DOHH2 (cell line): ENCODE results near the gene MANEAL.

Source experiments
- EZH2phosphoT487 ChIP-seq: fragments of 200-600 bp; sonication (generic); IDR thresholded peaks from 2 replicates; pipeline ENCODE4 v1.6.1; 2017; ENCODE audit warnings: borderline replicate concordance, mild to moderate bottlenecking, antibody characterized with exemption, low read length, moderate library complexity, mixed read lengths
- TF ChIP-seq, protein P1 (sequence below): fragments of 200-600 bp; sonication (generic); IDR thresholded peaks from one replicate; pipeline ENCODE4 v1.5.1; 2014; ENCODE audit warnings: antibody characterized with exemption, mild to moderate bottlenecking, low read depth, low read length; ENCODE audit not compliant: poor library complexity, severe bottlenecking

DNA sequence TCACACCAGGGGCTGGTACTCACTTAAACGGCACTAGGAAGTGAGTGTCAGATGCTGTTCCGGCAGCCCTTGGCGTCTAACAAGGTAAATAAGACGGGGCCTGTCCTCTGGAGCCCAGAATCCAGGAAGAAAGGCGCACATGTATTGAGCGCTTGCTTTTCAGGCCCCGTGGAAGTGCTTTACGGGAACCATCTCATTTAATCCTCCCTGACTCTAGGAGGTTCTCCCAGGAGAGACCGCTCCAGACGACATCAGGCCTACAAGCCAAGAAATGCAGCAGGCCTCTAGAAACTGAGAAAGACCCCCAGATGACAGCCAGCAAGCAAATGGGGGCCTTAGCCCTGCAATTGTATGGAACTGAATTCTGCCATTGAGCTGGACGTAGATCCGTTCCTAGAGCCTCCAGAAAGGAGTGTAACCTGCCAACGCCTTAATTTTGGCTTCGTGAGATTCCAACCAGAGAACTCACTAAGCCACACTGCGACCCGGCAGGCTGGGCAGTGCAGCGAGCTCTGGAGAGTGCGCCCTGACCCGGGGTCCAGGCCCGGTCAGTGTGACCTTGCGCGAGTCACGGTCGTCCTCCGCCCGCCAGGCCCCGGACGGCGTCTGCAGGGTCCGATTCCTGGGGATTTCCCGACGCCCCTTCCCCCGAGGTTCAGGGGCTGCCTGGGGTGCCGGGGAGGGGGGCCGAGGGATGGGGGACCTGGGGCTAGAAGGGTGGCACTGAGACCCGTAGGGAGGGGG, 532 bp upstream of the MANEAL start:
- TF ChIP-seq, protein P1, sequence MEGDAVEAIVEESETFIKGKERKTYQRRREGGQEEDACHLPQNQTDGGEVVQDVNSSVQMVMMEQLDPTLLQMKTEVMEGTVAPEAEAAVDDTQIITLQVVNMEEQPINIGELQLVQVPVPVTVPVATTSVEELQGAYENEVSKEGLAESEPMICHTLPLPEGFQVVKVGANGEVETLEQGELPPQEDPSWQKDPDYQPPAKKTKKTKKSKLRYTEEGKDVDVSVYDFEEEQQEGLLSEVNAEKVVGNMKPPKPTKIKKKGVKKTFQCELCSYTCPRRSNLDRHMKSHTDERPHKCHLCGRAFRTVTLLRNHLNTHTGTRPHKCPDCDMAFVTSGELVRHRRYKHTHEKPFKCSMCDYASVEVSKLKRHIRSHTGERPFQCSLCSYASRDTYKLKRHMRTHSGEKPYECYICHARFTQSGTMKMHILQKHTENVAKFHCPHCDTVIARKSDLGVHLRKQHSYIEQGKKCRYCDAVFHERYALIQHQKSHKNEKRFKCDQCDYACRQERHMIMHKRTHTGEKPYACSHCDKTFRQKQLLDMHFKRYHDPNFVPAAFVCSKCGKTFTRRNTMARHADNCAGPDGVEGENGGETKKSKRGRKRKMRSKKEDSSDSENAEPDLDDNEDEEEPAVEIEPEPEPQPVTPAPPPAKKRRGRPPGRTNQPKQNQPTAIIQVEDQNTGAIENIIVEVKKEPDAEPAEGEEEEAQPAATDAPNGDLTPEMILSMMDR: no peak
- no peak for TF ChIP-seq EZH2phosphoT487
